Left kidney (tissue), 2 donors: ENCODE measurements around the gene RYR3. TPM values are rescaled to one million over a fixed set of nuclear protein-coding genes. Genes with fewer than 3 reads are reported as not detected.
A peak's percentile ranks its signal among the peaks of the same experiment; 100 is the strongest.

ENCODE experiments used
- DNase-seq: peaks from one replicate; pipeline ENCODE4 v3.0.0-alpha.2; 2013
- polyA plus RNA-seq: library from polyadenylated mRNA; unstranded; fragments of 120-200 nt; gene quantifications from one replicate; pipeline ENCODE4 v1.2.1, GENCODE V29; 2013; ENCODE audit not compliant: insufficient read length

Gene RYR3
- polyA plus RNA-seq, 1 donor, result 16.9 TPM

- DNase-seq, result no peak
Observed at GRCh38 chr15:33449810-33450209, 139.0 kb downstream of the RYR3 start.

GRCh38 chr15:33451385-33451784 is 140.6 kb downstream of the RYR3 start:
- no peak for DNase-seq

DNA sequence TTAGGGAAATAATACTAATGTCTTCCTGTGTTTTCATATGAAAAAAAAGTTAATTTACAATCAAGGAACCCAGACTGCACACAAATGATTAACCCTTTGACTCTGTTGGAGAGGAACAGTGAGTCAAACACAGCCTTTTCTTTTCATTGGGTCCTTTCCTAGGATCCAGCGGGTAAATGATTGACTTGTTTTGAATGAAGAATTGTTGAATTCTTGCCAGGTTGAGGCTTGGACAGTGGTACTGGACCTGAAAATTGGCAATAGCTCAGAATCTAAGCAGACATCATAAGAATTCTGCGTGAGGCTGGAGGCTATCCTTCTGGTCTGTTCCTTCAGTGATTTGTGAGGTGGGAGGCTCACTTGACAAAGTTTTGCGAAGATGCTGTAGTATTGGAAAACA is 143.0 kb downstream of the RYR3 start:
- no peak for DNase-seq

DNA sequence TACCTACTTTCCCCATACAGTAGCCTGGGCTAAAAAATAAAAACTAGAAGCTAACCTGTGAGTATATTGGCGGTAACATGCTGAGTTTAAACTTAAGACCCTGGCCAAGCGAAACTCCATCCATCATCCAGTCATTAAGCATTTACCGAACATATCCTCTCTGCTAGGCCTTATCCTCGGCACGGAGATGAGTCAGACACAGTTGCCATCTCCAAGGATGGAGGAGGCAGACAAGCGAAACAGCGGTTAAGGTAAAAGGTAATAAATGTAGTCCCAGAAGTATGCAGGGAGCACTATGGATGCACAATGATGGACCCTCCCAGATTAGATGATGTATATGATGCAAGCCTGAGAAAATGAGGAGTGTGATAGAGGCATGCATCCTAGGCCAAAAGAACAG is 143.6 kb downstream of the RYR3 start:
- no peak for DNase-seq

DNA sequence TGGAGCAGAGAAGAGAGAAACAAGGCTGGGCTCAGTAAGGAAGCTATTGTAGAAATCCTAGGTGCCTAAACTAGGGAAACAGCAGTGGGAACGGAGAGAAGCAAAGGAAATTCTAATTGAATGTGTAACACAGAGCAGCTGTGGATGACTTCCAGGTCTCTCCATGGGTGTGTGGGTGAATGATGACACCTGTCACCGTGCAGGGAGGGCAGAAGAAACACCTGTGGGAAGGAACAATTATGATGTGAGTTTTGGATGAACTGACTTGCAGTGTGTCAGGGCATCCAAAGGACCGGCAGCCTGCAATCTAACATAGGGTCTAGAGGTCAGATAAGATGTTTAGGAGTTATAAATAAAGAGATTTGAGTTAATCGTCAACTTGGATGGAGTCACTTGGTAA is 144.2 kb downstream of the RYR3 start:
- DNase-seq, result no peak

- DNase-seq, result no peak
Observed at GRCh38 chr15:33458421-33458820, 147.7 kb downstream of the RYR3 start.

GRCh38 chr15:33460166-33460805 is 149.5 kb downstream of the RYR3 start:
- no peak for DNase-seq

GRCh38 chr15:33461671-33462070 is 150.9 kb downstream of the RYR3 start:
- DNase-seq, result no peak

DNA sequence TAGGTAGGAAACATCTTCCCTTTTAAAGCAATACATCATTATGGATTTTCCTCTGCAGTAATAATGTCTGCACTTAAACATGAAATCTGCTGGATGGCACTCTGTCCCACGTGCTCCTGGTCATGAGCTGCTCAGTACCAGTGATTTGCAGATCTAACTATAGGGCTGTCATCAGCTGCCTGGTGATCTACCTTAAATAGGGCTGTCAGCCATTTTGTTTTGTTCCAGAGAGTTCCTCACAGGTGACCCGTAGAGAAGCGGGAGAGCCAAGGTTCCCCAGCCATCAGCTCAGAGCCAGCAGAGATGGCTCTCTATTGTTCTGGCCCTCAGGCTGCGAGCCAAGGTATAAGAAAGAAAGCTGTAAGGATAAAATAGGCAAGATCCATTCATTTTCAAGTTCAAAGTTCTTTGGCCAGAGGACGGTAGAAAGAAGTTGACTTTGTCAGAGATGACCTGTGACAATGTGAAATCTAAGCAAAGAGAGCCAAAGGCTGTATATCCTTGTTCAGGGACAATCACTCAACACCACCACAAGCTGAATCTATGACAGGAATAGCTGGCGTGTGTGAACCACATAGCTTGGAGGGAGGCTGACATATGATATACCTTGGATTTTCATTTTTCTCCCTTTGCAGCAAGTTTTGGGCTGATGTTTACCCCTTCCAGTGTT is 156.5 kb downstream of the RYR3 start:
- DNase-seq, result no peak

- no peak for DNase-seq
Observed at GRCh38 chr15:33467816-33468163, 157.0 kb downstream of the RYR3 start.

DNA sequence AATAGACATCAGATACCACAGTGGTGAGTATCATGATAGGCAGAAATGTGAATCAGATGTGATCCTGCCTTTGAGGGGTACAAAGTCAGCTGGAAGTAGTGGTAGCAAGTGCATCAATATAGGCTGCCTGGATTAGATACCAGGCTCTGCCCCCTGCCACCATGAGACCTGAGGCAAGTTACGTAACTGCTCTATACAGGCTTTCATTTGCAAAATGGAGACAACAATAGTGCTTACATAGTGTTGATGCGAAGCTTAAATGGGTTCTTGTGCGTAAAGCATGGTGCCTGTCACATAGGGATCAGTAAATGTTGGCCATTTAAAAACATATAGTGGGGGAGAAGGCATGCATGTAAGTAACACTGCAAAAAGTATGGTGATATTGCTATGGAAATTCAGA is 158.0 kb downstream of the RYR3 start:
- DNase-seq, result no peak

- DNase-seq, result no peak
Observed at GRCh38 chr15:33473005-33473404, 162.2 kb downstream of the RYR3 start.

DNA sequence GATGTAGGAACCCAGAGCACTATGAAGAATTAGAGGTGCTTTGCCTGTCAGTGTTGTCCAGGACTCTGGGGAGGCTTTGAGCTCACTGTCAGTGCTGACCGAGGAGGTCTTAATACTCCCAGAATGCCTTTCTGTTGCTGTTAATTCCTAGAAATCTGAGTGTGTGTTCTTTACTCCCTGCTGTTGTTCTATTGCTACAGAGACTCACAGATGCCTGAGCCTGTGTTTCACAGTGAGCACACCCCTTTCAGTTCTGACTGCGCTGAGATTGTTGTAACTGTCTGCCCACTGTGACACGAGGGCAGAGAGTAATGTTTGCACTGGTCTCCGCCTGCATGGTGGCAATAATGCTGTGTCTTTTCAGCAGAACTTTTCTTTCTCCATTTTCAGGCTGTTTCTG is 162.9 kb downstream of the RYR3 start:
- no peak for DNase-seq

DNA sequence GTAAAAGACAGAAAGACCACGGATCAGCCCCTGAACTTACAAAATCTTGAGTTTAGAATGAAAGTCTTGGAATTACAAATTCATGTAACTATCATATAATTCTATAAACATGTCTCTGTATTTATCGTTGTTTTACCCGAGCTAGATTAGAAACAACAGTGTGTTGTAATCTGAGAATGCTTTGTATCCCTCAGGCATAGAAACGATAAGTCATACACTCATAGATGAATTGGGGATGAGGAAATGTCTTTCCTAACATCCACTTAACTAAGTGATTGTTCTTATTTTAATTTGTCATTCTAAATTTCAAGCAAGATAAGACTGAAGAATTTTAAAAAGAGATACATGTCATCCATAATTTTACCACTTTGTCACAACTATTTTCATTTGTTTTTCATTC is 165.3 kb downstream of the RYR3 start:
- DNase-seq, result no peak

DNA sequence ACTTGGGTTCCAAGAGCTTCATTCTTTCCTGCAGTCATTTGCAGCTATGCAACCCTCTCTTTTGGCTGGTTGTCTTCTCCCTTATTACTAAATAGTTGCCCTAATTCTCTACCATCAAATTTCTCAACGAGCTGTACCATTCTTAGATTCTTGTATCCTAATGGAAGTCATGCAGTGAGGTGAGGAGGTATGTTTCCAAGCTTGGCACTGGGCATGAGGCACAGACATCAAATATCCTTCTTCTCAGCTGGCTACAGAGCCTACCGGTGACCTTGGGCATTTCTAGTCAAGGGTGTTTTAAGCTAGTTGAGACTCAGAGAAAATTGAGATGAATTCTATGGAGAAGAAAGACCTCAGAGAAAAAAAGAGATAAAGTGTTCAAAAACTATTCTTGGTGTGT is 166.1 kb downstream of the RYR3 start:
- DNase-seq, result no peak

DNA sequence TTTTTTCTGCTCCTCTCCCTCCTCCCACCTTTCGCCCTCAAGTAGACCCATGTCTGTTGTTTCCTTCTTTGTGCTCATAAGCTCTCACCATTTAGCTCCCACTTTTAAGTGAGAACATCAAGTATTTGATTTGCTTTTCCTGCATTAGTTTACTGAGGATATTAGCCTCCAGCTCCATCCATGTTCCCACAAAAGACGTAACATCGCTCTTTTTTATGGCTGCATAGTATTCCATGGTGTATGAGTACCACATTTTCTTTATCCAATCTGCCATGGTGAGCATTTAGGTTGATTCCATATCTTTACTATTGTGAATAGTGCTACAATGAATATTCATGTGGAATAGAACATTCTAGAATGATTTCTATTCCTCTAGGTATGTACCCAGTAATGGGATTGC is 178.6 kb downstream of the RYR3 start:
- DNase-seq, result no peak

- DNase-seq, result no peak
Observed at GRCh38 chr15:33490703-33491102, 179.9 kb downstream of the RYR3 start.

GRCh38 chr15:33492434-33493052 is 181.8 kb downstream of the RYR3 start:
- DNase-seq, result no peak

DNA sequence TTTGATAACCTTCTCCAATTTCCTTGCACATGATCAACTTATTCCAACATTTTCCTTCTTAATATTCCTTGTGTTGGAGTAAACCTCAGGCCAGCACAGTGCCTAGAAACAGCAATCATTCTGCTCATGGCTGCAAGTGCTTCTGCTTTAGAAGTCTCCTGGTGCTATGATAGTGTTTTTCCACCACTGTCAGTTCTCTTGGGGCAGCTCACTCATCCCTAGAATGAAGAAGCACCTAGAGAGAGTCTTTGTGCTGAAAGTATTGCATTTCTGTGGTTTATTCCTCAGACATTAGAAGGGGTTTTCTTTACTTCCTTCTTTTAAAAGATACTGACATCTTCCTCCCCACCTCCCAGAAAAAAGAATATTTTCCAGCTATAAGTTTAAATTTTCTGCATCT is 183.5 kb downstream of the RYR3 start:
- no peak for DNase-seq

DNA sequence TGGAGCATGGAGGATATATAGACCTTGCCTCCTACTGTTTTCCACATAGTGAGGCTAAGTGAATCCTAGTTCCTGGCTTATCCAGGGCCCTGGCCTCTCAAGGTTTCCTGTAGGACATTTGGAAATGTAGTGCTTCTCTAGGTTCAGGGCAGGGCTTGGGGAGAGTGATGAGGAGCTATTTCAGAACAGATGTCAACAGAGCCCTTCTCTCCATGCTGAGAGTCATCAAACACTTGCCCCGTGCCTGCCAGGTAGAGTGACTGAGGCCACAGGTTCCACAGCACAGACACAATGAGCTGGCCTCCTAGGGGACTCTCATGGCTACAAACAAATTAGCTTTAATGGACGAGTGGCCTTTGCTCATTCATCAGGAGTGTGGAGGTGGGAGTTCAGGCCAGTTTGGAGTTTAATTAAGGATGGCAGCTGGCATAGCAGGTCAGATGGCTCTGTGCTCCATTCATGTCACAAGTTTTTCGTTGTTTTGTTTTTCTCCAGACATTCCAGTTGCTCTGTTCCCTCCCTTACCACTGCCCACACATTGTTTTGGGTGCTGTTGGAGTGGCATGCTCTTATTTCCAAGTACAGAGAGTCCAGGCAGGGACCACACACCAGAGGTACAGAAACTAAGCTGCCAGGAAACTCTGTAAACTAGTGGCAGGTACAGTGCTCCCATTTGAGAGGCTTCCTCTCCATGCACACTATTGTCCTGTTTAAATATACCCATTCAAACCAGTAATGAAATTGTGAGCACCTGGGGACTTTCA is 189.8 kb downstream of the RYR3 start:
- peak; percentile 42 for DNase-seq

GRCh38 chr15:33503681-33504080 is 192.9 kb downstream of the RYR3 start:
- DNase-seq, result no peak

- DNase-seq, result no peak
Observed at GRCh38 chr15:33506781-33507296, 196.1 kb downstream of the RYR3 start.

- DNase-seq, result no peak
Observed at GRCh38 chr15:33508703-33509102, 197.9 kb downstream of the RYR3 start.
